EH (cell line): ENCODE results near the gene UBE2E2.

Source experiments
- DNase-seq: peaks from one replicate; pipeline ENCODE4 v3.0.0-alpha.2; 2015; ENCODE audit warnings: low read depth

The UBE2E2 gene

GRCh38 chr3:23440416-23441294 is 237.5 kb downstream of the UBE2E2 start:
- DNase-seq: no peak

- DNase-seq: peak; percentile 68
Measured at GRCh38 chr3:23442598-23443383, 239.7 kb downstream of the UBE2E2 start.

GRCh38 chr3:23444386-23444785 is 241.3 kb downstream of the UBE2E2 start:
- DNase-seq: no peak

DNA sequence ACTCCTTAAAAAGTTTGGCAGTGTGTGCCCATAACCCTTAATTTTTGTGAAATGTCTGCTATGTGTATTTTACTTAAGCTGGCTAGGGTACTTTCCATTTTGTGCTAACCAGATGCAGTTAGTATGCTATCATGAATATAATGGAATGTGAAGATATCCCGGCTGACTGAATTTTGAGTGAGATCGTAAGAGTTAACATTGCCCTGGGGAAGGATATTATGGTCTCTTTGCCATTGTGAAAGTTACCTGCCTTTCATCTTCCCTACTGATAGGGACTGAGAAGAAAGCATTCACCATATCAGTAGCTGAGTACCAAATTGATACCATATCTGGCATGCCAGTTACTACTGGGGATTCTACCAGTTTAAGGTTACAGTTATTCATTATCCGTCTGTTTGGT is 243.2 kb downstream of the UBE2E2 start:
- no peak for DNase-seq

DNA sequence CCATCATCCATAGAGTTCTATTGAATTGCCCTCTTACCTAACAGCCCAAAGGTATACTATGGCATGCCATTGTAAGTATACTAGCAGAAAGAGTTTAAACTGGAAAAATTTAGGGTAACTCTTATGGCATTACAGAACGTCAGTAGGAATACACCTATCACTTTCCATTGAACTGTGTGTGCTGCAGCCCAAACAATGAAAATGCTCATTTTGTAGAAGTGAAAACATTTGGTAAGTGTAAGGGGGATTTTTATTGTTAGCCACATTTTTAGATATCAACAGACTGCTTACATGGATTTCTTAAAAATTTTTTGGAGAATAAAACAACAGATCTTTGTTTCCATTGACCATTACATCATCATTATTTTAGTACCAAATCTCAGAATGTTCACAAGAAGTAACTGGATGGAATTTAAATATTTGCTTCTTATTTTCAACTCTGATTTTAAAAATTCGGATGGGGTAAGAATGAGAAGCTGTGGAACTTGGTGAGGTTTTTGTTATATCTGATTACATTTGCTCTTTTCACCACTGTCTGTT is 245.9 kb downstream of the UBE2E2 start:
- no peak for DNase-seq

GRCh38 chr3:23450051-23450450 is 246.9 kb downstream of the UBE2E2 start:
- DNase-seq: no peak

DNA sequence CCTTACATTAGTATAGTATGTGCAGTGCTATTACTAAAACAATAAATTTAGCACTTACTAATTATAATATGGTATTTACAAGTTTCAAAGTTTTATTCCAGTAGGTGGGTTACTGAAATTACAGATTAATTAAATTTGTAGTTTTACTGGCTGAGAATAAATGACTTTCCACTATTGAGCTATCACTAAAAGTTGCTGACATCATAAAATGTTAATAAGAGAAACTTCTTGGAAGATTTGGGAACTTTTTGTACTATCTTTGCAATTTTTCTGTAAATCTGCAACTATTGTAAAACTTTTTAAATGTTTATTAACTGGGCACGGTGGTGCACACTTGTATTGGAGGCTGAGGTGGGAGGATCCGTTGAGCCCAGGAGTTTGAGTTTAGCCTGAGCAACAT is 247.7 kb downstream of the UBE2E2 start:
- DNase-seq: no peak

DNA sequence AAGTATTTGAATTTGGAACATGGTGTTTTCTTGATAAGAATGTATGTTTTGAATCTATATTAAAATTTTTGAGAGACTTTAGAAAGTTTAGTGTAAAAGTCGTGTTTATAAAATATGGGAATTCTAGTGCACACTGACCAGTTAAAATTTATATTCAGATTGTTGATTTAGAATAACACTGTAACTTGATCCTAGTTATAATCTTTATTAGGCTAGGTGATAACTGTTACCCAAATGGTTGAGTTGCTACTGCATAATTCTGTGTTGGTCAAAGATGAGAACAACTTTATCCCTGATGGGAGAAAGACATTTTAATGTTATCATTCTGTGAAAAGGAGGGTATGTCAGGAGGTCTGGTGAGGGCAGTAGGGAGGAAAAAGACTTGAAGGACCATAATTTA is 249.3 kb downstream of the UBE2E2 start:
- no peak for DNase-seq

DNA sequence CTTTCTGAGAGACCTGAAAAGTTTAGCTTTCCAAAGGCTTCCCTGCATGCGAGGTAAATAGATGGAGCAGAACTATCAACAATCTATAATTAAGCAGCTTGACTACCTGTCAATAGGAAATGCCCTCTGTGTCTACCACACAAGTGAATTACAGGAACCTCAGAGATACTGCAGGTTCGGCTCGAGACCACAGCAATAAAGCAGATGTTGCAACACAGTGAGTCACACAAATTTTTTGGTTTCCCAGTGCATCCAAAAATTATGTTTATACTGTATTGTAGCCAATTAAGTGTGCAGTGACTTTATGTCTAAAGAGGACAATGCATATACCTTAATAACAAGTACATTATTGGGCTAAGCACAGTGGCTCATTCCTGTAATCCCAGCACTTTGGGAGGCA is 252.0 kb downstream of the UBE2E2 start:
- peak; percentile 87 for DNase-seq

GRCh38 chr3:23455775-23456174 is 252.6 kb downstream of the UBE2E2 start:
- peak; percentile 69 for DNase-seq

DNA sequence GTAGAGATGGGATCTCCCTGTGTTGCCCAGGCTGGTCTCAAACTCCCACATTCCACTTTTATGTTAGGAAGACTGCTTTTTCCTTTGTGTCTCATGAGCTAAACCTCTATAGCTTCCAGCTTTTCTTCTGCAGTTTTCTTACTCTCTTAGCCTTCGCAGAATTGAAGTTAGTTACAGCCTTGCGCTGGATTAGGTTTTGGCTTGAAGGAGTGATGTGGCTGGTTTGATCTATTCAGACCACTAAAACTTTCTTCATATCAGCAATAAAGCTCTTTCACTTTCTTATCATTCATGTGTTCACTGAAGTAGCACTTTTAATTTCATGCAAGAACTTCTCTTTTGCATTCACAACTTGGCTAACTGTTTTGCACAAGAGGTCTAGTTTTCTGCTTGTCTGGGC is 254.6 kb downstream of the UBE2E2 start:
- DNase-seq: no peak

- DNase-seq: no peak
Measured at GRCh38 chr3:23459465-23459864, 256.3 kb downstream of the UBE2E2 start.

DNA sequence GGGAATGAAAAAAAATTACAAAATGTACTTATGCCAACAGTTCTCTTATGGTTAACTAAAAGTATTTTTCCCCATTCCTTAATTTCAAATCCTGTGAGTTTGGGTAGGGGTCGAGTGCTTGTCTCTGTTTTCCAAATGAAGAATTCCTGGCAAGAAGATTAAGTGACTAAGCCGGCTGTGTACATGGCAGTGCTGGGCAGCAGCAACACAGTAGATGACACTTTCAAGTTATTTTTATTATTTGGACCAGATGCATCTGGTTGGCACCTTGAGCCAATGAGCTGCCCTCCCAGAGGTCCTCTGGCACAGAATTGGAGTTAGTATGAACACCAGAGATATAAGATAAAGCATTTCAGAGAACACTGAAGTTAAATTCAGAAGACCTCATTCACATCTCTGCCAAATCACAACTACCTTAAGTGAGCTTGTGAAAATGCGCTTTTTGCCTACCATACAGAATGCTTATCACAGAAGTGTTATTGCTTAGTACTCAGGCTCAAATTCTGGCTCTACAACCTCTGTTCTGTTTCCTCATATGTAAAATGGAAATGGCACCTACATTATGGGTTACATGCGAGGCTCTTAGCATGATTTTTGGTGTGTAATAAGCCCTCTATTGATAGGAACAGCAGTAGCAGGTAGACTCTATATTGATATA is 256.9 kb downstream of the UBE2E2 start:
- DNase-seq: no peak

GRCh38 chr3:23461069-23461468 is 257.9 kb downstream of the UBE2E2 start:
- DNase-seq: no peak

DNA sequence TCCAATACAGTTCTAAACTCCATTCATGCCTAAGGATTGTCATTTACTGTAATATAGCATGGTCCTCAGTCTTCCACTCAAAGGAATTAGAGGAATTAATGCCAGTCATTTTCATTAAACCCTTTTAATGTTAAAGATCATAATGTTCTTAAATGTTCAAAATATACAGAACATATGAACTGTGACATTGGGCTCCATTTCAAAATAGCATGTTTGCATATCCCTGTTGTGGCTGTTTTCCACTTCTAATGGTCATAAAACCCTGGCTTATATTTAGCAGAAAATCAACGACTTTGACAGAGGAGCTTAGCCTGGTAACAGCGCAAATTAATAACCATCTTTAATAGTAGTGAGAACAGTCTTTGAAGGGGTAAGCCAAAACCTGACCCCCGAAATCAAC is 260.7 kb downstream of the UBE2E2 start:
- no peak for DNase-seq

- no peak for DNase-seq
Measured at GRCh38 chr3:23465569-23465968, 262.4 kb downstream of the UBE2E2 start.

DNA sequence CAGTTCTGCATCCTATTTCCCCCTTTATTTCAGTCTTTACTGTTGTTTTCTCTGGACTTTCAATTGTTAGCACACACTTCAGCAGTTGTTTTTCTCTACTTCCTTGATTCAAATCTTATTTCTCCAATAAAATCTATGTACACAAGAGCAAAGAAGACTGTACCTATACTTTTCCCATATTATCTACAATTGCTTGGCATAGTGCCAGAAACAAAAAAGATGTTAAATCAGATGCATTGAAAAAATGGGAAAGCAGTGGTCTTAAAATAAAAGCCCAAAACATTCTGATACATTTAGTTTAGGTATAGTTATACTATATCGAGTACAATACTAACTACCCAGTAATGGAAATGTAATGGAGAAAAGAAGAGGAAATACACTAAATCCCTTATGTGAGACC is 265.1 kb downstream of the UBE2E2 start:
- DNase-seq: no peak

GRCh38 chr3:23474580-23475357 is 271.6 kb downstream of the UBE2E2 start:
- DNase-seq: peak; percentile 39

- DNase-seq: no peak
Measured at GRCh38 chr3:23475446-23475845, 272.3 kb downstream of the UBE2E2 start.

DNA sequence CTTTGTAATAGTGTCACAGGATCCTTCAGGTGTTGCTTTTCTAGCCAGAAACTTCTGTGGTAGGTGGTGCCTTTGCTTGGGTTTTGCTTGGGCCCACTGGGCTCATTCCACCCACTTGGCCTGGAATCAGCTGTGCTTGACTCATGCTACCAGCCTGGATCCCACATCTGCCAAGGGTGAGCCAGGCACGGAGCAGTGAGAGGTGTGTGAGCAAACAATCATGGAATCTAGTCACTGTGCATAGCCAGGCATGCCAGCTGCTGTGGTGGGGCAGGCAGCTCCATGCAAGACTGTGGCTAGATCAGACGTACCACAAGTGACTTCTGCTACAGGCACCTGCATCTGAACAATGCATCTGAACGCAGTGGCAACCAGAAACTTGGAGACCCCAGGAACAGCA is 275.9 kb downstream of the UBE2E2 start:
- DNase-seq: no peak

- DNase-seq: no peak
Measured at GRCh38 chr3:23479615-23480328, 276.6 kb downstream of the UBE2E2 start.
